GM23338 (cell line): ENCODE results near the gene FXYD5. TPM values are rescaled to one million over a fixed set of nuclear protein-coding genes. Genes with fewer than 3 reads are reported as not detected.

Experiments used
- ATAC-seq: fragments of 200-7000 bp; cut with Tn5 transposase; 3 replicates; pipeline ENCODE4 v1.9.1; 2020
- DNase-seq: peaks from one replicate; pipeline ENCODE4 v3.0.0-alpha.2; 2015; ENCODE audit warnings: low spot score
- H2AFZ ChIP-seq: fragments of 200-600 bp; sonication (generic); 2 replicates; pipeline ENCODE4 v1.8.0; 2016; ENCODE audit warnings: antibody characterized with exemption, mild to moderate bottlenecking, moderate library complexity
- H3F3A ChIP-seq: fragments of 200-600 bp; sonication (generic); replicated peaks from 2 replicates; pipeline ENCODE4 v1.8.0; 2017; ENCODE audit warnings: antibody characterized with exemption, mixed run types, low read depth
- H3K27ac ChIP-seq: fragments of 200-600 bp; sonication (generic); 2 replicates; pipeline ENCODE4 v1.6.1; 2016; ENCODE audit warnings: low read depth
- H3K27me3 ChIP-seq: fragments of 200-600 bp; sonication (generic); 2 replicates; pipeline ENCODE4 v1.8.0; 2016; ENCODE audit warnings: mild to moderate bottlenecking, mixed run types, moderate library complexity; ENCODE audit not compliant: insufficient read depth
- H3K36me3 ChIP-seq: fragments of 200-600 bp; sonication (generic); 2 replicates; pipeline ENCODE4 v1.8.0; 2016; ENCODE audit warnings: mild to moderate bottlenecking; ENCODE audit not compliant: insufficient read depth
- H3K4me1 ChIP-seq: fragments of 200-600 bp; sonication (generic); 2 replicates; pipeline ENCODE4 v1.8.0; 2016; ENCODE audit warnings: mild to moderate bottlenecking, moderate library complexity; ENCODE audit not compliant: insufficient read depth
- H3K4me2 ChIP-seq: fragments of 200-600 bp; sonication (generic); 2 replicates; pipeline ENCODE4 v1.7.1; 2017; ENCODE audit warnings: mixed run types
- H3K4me3 ChIP-seq: fragments of 200-600 bp; sonication (generic); 2 replicates; pipeline ENCODE4 v1.6.1; 2016; ENCODE audit warnings: mixed run types
- H3K79me2 ChIP-seq: fragments of 200-600 bp; sonication (generic); replicated peaks from 2 replicates; pipeline ENCODE4 v1.8.0; 2017; ENCODE audit warnings: mild to moderate bottlenecking; ENCODE audit not compliant: insufficient read depth
- H3K9me2 ChIP-seq: fragments of 200-600 bp; sonication (generic); 2 replicates; pipeline ENCODE4 v1.8.0; 2017; ENCODE audit not compliant: insufficient read depth
- H4K20me1 ChIP-seq: fragments of 200-600 bp; sonication (generic); replicated peaks from 2 replicates; pipeline ENCODE4 v1.8.0; 2017; ENCODE audit warnings: mild to moderate bottlenecking; ENCODE audit not compliant: insufficient read depth
- H3K27ac Mint-ChIP-seq: 2 replicates; pipeline ENCODE4 v1.8.0; 2020; ENCODE audit warnings: inconsistent platforms, mild to moderate bottlenecking, moderate library complexity, mixed read lengths
- H3K27me3 Mint-ChIP-seq: 3 replicates; pipeline ENCODE4 v1.8.0; 2022; ENCODE audit warnings: low read depth, mild to moderate bottlenecking, moderate library complexity, mixed read lengths, inconsistent platforms; ENCODE audit not compliant: insufficient read depth, poor library complexity
- H3K36me3 Mint-ChIP-seq: 3 replicates; pipeline ENCODE4 v1.8.0; 2021; ENCODE audit warnings: low read depth, mild to moderate bottlenecking, inconsistent platforms, moderate library complexity, mixed read lengths
- H3K4me1 Mint-ChIP-seq: 3 replicates; pipeline ENCODE4 v1.8.0; 2020; ENCODE audit warnings: mild to moderate bottlenecking, inconsistent platforms, mixed read lengths
- H3K4me3 Mint-ChIP-seq: 3 replicates; pipeline ENCODE4 v1.8.0; 2021; ENCODE audit warnings: moderate library complexity, mild to moderate bottlenecking, inconsistent platforms, mixed read lengths
- H3K9me3 Mint-ChIP-seq: 3 replicates; pipeline ENCODE4 v1.8.0; 2020; ENCODE audit warnings: moderate library complexity, mild to moderate bottlenecking, inconsistent platforms, mixed read lengths
- CREB1 ChIP-seq: fragments of 250-450 bp; sonication (Bioruptor Pico); IDR thresholded peaks from 2 replicates; pipeline ENCODE4 v1.5.0; 2020; ENCODE audit warnings: low read depth, mild to moderate bottlenecking, moderate library complexity
- ETS1 ChIP-seq: IDR thresholded peaks from 2 replicates; pipeline ENCODE4 v1.6.1; 2016; ENCODE audit warnings: antibody characterized with exemption
- EZH2 ChIP-seq: fragments of 200-600 bp; sonication (generic); IDR thresholded peaks from one replicate; pipeline ENCODE4 v1.8.0; 2017; ENCODE audit warnings: antibody characterized with exemption, mild to moderate bottlenecking, low read depth; ENCODE audit not compliant: unreplicated experiment
- JUNB ChIP-seq: IDR thresholded peaks from one replicate; pipeline ENCODE4 v1.6.1; 2016; ENCODE audit warnings: antibody characterized with exemption; ENCODE audit not compliant: unreplicated experiment
- POLR2AphosphoS5 ChIP-seq: IDR thresholded peaks from 2 replicates; pipeline ENCODE4 v1.6.1; 2016; ENCODE audit warnings: antibody characterized with exemption, low read depth
- STAT1 ChIP-seq: IDR thresholded peaks from one replicate; pipeline ENCODE4 v1.6.1; 2016; ENCODE audit warnings: antibody characterized with exemption; ENCODE audit not compliant: unreplicated experiment
- ZNF331 ChIP-seq: fragments of 250-450 bp; sonication (Bioruptor Pico); IDR thresholded peaks from 2 replicates; pipeline ENCODE4 v1.5.0; 2020; ENCODE audit warnings: low read depth, mild to moderate bottlenecking, moderate library complexity
- ZNF462 ChIP-seq: fragments of 250-450 bp; sonication (Bioruptor Pico); IDR thresholded peaks from 2 replicates; pipeline ENCODE4 v1.5.0; 2020; ENCODE audit warnings: mild to moderate bottlenecking, moderate library complexity
- polyA plus RNA-seq: library from polyadenylated mRNA; unstranded; fragments of >200 nt; fragmentation: Nextera tagmentation; extraction: Ambion mirVana; gene quantifications from 2 replicates; pipeline ENCODE4 v1.2.1, GENCODE V29; 2016
- total RNA-seq: library from RNA; depleted of rRNA; stranded (reverse); fragments of >200 nt; shearing (Covaris generic); gene quantifications from 2 replicates; pipeline ENCODE4 v1.2.3, GENCODE V29; 2014
- TF ChIP-seq, protein P1 (sequence below), 2 experiments: fragments of 200-600 bp in 1 of 2; sonication (generic) in 1 of 2; conservative IDR thresholded peaks; 2 replicates each; pipeline versions ENCODE4 v1.5.1 to v1.6.1; 2016 to 2017; ENCODE audit warnings: antibody characterized with exemption in 2 of 2, low read depth in 2 of 2, mild to moderate bottlenecking in 2 of 2, moderate library complexity in 1 of 2

FXYD5 gene
- total and polyA plus RNA-seq, 2 experiments from 2014 or later = 97.7 to 233 TPM

DNA sequence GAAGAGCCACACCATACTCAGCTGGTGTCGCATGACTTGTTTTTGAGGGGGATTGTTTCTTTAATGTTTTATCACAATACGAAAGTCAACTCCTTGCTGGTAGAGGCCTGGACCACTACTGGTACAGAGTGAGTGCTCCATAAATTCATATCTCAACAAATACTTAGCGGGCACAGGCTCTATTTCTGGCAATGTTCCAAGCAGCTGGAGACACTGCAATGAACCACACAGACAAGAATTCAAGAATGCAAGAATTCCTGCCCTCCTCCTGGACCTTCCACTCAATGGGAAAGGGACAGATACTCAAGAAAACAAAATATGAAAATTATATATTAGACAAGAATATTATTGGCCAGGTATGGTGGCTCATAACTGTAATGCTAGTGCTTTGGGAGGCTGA lies 5.1 kb upstream of the FXYD5 start:
- Mint-ChIP-seq H3K4me3 (no peak overlapping the region), H3K9me3 (no peaks in the 10 kb centered on the region; the same call in 2 of the 3 replicates), H3K4me1 (peaks cover 44% of the 10 kb centered on the region), H3K27me3 (peaks cover 18% of the 10 kb centered on the region), H3K36me3 (peaks cover 7% of the 10 kb centered on the region; the same call in 2 of the 3 replicates), H3K27ac (no peak overlapping the region)
- no peak overlapping the region for H3K4me2 ChIP-seq
- no peak overlapping the region for H3K27ac ChIP-seq
- TF ChIP-seq ETS1 (no peak), ZNF331 (CRISPR knock-in tag) (no peak), STAT1 (no peak), EZH2 (no peak), CREB1 (CRISPR knock-in tag) (no peak)
- TF ChIP-seq, protein P1, sequence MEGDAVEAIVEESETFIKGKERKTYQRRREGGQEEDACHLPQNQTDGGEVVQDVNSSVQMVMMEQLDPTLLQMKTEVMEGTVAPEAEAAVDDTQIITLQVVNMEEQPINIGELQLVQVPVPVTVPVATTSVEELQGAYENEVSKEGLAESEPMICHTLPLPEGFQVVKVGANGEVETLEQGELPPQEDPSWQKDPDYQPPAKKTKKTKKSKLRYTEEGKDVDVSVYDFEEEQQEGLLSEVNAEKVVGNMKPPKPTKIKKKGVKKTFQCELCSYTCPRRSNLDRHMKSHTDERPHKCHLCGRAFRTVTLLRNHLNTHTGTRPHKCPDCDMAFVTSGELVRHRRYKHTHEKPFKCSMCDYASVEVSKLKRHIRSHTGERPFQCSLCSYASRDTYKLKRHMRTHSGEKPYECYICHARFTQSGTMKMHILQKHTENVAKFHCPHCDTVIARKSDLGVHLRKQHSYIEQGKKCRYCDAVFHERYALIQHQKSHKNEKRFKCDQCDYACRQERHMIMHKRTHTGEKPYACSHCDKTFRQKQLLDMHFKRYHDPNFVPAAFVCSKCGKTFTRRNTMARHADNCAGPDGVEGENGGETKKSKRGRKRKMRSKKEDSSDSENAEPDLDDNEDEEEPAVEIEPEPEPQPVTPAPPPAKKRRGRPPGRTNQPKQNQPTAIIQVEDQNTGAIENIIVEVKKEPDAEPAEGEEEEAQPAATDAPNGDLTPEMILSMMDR (conservative IDR thresholded peaks at IDR 0.05; ENCODE audit: low read depth in 2 of 2) = no peak
- no peak overlapping the region for H2AFZ ChIP-seq
- DNase-seq (no peak), ATAC-seq (no peak)
- 0 out of 2 replicates have a peak, but pooled peaks cover 3% of the 10 kb centered on the region for H3K79me2 ChIP-seq
- H3F3A ChIP-seq = peaks cover 14% of the 10 kb centered on the region; the same call in 1 of the 2 replicates
- H3K4me3 ChIP-seq = no peak overlapping the region
- peaks cover 23% of the 10 kb centered on the region for H3K4me1 ChIP-seq
- H4K20me1 ChIP-seq = no peaks in the 10 kb centered on the region
- no peaks in the 10 kb centered on the region for H3K9me2 ChIP-seq
- H3K27me3 ChIP-seq = no peaks in the 10 kb centered on the region
- H3K36me3 ChIP-seq = no peaks in the 10 kb centered on the region

DNA sequence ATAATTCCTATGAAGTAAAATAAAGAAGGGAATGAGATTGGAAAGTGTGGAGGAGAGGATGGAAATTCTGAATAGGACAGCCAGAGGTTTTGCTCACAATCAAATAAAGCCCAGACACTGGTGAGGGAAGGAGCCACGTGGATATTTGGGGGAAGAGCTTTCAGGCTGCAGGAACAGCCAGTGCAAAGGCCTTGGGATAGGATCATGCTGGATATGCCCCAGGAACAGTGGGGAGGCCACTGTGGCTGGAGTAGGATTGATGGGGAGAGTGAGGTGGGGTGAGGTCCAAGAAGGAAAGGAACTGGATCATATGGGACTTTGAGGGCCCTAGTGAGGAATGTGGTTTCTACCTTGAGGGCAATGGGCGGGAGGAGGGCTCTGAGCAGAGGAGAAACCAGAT lies 4.1 kb upstream of the FXYD5 start:
- peaks cover 7% of the 10 kb centered on the region; the same call in 2 of the 3 replicates for H3K36me3 Mint-ChIP-seq
- TF ChIP-seq POLR2AphosphoS5 (no peak), JUNB (no peak), ZNF331 (CRISPR knock-in tag) (no peak), STAT1 (no peak), ETS1 (no peak), ZNF462 (CRISPR knock-in tag) (no peak)

More for the DNA sequence above, 4.1 kb upstream of the FXYD5 start:
- H3K27me3 ChIP-seq = no peaks in the 10 kb centered on the region
- peaks cover 18% of the 10 kb centered on the region for H3K4me1 ChIP-seq
- Mint-ChIP-seq H3K27ac (peak overlapping the region; percentile 35; the same call in 1 of the 2 replicates), H3K9me3 (no peaks in the 10 kb centered on the region), H3K27me3 (peaks cover 15% of the 10 kb centered on the region), H3K4me1 (peaks cover 37% of the 10 kb centered on the region), H3K4me3 (peak overlapping the region; percentile 4; the same call in 1 of the 3 replicates)
- ATAC-seq (no peak), DNase-seq (no peak)
- peak overlapping the region; percentile 70; the same call in 1 of the 2 replicates for H3K4me2 ChIP-seq
- no peak overlapping the region for H3K4me3 ChIP-seq
- no peaks in the 10 kb centered on the region for H3K9me2 ChIP-seq
- no peak overlapping the region; the same call in 1 of the 2 replicates for H3K27ac ChIP-seq
- no peaks in the 10 kb centered on the region for H4K20me1 ChIP-seq
- H3F3A ChIP-seq = peaks cover 14% of the 10 kb centered on the region; the same call in 1 of the 2 replicates
- H3K36me3 ChIP-seq = no peaks in the 10 kb centered on the region
- no peak overlapping the region for H2AFZ ChIP-seq
- peaks cover 6% of the 10 kb centered on the region; the same call in 1 of the 2 replicates for H3K79me2 ChIP-seq
